HG02885 (cell line): ENCODE data around the gene ZFYVE19.

Experiments used
- ATAC-seq: cut with Tn5 transposase; IDR thresholded peaks from one replicate; pipeline ENCODE4 v1.9.1; 2021; ENCODE audit warnings: mild to moderate bottlenecking; ENCODE audit not compliant: unreplicated experiment, poor library complexity

Gene ZFYVE19

DNA sequence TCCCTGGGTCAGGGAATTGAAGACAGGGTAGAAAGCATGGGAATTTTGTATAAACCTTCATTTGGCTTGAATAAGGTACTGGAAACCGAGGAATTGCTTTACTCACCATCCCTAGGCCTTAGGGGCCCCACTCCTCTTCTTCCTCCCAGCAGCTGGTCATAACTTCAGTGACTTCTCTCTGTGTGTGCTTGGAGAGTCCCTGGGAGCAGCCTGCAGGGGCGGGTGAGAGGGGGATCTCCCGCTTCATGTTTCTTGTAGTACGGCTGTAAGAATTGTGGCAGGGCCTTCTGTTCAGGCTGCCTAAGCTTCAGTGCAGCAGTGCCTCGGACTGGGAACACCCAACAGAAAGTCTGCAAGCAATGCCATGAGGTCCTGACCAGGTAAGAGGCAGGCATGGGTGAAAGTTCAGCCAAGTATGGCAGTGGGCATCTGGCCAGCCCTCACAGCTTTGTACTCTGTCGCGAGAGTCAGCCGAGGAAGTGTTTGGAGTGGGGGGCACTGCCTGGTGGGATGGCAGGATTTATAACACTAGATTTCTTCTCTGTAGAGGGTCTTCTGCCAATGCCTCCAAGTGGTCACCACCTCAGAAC, 2.1 kb downstream of the ZFYVE19 start:
- no peak for ATAC-seq

DNA sequence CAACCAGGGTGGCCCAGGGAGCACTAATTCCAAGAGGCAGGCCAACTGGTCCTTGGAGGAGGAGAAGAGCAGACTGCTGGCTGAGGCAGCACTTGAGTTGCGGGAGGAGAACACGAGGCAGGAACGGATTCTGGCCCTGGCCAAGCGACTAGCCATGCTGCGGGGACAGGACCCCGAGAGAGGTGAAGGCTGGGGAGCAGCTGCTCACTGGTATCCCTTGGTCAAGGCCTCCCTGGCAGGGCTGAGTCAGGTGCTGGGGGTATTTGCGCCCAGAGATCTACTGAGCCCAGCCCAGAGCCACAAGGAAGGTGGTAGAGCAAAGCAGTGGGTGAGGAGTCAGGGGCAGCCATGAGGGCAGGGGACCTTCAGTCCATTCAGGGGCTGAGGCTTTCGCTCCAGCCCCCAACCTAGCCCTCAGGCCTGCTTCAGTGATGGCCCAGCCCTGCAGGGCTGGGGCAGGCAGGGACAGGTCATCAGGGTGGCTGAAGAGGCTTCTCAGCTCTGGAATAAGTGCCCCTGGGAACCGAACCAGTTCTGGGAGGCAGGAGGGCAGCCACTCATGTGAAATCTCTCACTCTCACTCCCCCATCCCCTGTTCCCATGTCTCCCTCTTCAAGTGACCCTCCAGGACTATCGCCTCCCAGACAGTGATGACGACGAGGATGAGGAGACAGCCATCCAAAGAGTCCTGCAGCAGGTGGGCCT, 6.0 kb downstream of the ZFYVE19 start:
- no peak for ATAC-seq

DNA sequence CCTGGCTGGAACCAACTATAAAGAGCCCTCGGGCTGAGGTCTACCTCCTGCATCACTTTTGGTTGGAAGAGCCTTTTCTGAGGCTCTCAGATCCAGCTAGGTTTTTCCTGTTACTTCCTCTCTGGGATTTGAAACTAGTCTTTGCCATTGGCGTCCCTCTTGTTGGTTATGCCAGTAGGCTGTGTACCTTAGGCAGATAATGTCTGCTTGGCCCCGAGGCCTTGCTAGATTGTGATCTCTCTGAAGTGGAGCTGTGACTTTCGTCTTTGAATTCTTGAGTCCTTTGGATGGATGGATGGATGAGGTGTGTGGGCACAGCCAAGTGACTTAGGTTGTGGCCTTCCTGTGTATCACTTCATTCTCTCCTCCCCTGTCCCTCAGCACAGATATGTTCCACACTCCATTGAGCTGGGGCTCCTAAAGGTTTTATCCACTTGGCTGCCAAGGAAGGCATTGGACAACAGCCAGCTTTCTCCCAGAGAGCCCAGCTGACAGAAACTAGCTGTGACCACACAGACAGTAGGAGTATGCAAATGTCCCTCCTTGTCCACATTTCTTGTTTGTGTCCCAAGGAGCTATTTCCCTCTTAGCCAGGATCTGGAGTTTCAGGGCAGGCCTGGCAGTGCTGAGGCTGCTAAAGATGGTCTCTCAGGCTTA, 8.3 kb downstream of the ZFYVE19 start:
- ATAC-seq: no peak

DNA sequence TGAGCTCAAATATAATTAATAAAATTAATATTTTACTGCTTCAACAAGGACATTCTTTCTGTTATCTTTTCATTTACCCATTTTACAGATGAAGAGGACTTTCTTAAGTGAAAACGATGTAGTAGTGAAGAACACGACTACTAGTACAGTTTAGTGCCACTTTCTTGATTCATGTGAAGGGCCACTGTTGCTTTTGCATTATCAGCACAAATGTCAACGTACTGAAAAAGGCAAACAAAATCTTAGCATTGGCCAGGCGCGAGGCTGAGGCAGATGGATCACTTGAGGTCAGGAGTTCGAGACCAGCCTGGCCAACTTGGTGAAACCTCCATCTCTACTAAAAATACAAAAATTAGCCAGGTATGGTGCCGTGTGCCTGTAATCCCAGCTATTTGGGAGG, 12.2 kb downstream of the ZFYVE19 start:
- no peak for ATAC-seq

DNA sequence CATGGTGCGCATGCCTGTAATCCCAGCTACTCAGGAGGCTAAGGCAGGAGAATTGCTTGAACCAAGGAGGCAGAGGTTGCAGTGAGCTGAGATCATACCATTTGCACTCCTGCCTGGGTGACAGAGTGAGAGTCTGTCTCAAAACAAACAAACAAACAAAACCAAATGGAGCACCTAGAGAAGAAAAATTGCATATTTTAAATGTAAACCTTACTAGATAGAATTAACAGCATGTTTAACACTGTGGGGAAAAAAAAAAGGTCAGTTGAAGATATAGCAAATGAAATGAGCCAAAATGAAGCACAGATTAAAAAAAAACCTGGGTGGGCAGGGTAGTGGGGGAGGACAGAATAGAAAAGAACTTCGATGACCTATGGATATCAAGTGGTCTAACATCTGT, 14.3 kb downstream of the ZFYVE19 start:
- ATAC-seq: no peak

DNA sequence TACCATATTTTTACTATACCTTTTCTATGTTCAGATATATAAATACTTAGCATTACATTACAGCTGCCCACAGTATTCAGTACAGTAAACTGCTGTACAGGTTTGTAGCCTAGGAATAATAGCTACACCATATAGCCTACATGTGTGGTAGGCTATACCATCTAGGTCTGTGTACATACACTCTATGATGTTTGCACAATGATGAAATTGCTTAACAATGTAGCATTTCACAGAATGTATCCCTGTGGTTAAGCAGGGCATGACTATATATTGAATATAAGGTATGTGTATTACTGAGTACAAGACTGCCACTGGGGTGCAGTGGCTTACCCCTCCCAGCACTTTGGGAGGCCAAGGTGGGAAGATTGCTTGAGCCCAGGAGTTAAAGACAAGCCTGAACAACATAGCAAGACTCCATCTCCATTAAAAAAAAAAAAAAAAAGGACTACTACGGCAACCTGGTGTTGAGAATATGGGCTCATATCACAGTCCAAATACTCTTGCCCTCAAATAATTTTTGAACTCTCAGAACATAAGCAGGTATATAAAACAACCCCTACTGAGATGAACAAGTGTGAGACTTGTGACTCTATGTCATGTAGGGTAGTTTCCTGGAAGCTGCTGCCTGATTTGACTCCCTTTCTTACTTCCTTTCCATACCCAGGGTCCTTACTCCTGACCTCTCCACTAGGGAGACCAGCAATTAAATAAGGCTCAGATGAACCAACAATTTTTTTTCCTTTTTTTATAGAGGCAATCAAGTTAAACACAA, 16.9 kb downstream of the ZFYVE19 start:
- no peak for ATAC-seq

DNA sequence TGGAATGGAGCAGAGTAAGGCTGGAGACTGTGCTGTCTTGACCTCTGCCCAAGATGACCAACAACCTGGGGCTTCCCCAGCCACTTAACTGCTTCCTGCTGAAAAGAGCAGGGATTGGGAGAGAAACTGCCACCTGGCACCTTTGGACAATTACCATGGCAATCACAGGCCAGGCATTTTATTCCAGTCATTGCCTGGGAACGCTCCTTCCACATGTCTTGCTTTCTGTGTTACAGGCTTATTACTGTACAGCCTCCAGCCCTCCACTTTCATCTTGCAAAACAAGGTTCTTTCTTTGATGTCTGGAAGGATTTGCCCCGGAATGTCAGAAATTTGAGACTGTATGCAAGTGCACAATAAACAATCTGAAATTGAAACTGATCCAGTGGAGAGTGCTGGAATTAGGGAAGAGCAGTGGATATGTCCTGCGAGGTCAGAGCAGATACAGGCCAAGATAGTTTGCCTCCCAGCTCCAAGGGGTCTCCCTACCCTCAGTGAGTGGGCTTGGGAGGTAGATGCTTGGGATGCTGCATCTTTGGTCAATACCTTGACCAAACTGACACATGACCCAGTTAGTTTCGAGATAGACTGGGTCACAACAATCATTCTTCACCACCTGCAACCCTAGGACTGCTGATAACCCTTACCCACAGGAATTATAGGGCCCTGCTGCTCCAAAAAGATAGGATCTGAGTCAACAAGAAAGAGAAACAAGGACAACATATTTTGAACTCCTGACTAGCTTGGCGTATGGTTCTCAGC, 19.0 kb downstream of the ZFYVE19 start:
- ATAC-seq: no peak

DNA sequence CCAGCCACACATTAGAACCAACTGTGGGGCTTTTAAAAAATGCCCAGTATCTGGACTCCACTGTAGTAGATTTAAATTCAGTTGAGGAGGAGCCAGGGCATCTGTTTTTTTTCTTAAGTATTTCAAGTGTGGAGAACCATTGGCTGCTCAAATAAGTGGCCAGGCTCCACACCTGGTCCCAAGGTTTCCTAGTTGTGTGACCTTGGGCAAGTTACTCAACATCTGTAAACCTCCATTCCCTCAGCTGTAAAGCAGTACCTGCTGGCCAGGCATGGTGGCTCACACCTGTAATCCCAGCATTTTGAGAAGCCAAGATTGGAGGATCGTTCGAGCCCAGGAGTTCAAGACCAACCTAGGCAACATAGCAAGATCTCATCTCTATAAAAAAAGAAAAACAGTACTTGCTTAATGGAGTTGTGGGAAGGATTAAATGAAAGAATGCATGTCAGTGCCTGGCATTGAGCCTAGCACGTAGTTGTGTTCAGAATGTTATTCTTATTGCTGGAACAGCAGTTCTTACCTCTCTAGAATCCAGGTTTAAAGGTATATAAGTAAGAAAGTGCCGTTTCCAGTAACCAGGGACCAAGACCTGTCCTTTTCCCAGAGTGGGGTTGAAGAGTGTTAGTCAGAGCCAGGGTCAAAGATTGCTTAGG, 19.7 kb downstream of the ZFYVE19 start:
- ATAC-seq: no peak

DNA sequence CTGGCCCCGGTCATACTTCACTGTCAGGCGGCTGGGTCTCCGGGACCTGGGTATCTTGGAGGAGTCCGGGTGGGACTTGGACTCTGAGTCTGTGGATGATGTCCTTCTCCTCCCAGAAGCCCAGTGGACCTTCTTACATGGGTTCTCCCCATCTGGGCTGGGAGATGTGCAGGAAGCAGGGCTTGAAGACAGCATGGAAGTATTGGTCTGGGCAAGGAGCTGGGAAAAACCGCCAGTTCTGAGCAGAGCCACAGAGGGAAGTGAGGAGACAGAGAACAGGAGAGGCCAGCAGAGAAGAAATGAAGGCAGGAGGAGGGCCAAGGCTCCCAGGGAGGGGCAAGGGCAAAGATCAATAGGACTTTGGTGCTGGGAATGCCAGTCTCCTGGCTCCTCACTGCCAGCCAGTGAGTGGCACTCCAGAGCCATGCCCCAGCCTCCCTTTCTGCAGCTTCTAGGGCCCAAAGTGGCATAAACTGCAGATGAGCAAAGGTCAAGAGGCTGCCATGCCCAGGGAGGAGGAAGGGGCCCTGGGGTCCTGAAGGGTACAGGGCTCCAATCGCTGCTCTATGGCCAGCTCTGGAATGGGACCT, 21.7 kb downstream of the ZFYVE19 start, which contains the start of gene PPP1R14D:
Gene PPP1R14D (minus strand): TSS at position 262 of the 590 bp plus-strand sequence. CDS start 67 bp downstream, at position 195.
- no peak for ATAC-seq

DNA sequence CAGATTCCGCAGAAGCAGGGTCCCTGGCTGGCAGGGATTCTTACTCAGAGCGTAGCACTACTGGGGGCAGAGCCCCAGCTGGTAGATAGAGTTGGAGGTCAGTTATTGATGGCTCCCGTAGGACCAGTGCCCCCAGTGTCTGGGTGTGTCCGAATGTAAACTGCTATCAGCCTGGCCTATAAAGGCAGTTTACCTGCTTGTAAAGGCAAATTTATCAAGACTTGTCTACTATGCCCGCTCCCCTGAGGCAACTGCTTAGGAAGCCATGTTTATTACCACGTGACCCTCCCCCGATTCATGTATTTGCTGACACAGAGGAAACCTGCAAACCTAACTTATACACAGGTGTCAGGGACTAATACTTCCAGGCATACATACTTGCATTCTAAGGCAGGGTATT, 22.2 kb downstream of the ZFYVE19 start:
- no peak for ATAC-seq

DNA sequence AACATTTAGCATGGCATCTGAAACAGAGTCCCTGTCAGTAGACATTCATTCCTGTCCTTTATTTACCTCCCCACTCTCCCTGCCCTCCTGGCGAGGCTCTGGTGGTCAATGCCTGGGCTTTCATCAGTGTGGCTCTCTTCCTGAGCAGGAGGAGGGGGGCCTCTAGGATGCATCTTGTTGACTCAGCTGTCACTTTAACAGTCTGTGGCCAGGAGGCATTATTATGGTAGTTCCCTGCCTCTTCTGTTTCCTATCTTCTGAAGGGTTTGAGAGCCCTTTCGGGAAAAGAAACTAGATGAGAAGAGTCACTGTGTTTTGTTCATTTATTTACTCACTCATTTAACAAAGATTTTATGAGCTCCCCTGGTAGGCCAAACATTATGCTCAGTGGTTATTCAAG, 24.0 kb downstream of the ZFYVE19 start:
- ATAC-seq: no peak

DNA sequence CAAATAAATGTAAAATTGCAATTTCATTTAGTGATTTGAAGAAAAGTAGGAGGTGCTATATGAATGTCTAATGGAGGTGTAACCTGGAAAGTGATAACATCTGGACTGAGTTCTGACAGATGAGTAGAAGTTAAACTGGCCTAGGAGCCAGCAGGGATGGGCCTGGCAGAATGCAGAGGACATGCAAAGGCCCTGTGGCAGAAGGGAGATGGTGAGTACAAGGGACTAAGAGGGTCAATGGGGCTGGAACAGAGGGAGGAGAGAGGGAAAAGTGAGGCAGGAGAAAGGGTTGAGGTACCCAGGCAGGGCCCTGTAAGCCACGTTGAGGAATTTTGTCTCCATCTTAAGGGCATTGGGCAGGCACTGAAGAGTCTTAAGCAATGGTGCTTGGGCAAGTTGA, 25.0 kb downstream of the ZFYVE19 start:
- no peak for ATAC-seq

DNA sequence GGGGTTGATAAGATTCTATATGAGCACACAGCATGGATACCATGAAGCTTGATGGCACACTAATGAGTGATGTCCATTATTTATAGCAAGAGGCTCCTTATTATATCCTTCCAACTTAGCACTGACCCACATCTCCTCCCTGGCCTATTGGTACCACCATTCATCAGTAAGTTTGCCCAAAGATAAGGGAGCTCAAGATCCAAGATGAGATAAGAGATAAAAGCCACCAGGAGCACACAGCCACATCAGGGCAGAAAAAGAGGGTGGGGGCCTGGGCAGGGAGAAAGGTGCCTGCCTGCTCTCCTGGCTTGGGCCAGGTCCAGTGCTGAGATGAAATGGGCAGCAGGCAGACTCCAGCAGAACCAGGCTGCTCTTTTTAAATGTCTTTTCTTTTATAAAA, 26.0 kb downstream of the ZFYVE19 start:
- ATAC-seq: no peak

DNA sequence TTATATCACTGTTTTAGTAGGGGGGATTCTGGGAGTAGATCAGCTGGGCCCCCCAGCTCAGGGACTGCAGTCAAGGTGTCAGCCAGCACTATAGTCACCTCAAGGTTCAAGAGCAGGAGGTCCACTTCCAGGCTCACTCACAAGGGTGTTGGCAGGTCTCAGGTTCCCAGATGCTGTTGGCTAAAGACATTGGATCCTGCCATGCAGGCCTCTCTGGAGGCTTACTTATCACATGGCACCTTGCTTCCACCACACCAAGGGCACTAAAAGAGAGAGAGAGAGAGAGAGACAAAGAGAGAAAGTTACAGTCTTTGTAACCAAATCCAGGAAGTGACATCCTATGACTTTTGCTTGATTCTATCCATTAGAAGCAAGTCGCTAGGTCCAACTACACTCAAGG, 29.1 kb downstream of the ZFYVE19 start:
- no peak for ATAC-seq

DNA sequence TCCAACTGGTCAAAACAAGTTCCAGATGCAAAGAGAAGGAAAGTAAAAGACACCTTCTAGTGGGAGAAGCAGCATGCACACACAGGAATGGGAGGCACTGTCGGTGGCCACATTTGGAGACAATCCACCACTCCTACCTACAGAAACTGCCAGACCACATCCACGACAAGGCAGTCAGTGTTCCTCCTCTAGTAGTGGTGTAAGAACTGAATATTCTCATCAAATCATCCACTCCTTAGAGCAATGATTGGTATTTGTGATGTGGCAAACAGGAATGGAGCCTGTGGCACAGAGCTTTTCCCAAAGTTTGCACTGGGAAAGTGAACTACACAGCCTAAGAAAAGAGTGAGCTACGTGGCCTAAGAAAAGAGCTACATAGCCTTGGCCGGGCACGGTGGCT, 31.9 kb downstream of the ZFYVE19 start:
- ATAC-seq: no peak

DNA sequence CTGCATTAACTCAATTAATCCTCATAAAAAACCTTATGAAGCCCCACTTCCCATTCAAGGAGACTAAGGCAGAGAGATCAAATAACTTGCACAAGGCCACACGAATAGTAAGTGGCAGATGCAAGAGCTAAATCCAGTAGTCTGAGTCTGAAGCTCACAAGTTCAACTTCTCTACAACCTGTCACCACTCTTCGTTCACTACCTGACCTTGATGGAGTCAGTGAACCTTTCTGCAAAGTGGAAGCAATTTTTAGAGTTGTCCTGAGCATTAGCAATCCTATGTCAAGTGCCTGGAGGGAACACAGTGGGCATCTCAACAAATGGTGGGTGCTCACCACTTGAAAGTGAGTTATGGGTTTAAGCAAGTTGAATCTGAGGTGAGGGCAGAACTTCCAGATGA, 34.9 kb downstream of the ZFYVE19 start:
- ATAC-seq: no peak

DNA sequence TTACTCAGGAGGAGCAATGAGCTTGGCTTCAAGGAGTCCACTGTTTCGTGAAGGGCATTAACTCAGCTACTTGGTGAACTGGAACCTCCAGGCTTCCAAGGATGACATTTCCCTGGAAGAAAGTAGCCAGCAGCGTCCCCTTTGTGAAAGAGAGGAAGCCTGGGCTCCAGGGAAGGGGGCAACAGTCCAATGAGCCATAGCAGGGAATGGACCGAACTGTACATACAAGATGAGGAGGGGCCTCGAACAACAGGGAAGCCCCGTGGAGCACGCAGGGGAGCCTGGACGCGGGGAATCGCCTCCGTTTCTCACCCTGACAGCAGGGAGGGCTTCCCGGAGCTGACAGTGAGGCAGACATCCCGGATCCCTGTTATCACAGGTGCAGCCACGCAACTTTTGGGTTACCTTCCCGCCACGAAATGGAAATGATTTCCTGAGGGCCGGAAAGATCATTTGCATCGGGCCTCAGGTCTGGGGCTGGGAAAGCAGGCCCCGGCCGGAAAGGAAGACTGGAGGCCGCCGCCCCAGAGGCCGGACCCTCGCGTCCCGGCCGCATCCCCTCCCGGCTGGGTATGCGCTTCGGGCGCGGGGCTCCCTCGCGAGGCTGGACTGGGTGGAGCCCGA, 36.5 kb downstream of the ZFYVE19 start:
- no peak for ATAC-seq

DNA sequence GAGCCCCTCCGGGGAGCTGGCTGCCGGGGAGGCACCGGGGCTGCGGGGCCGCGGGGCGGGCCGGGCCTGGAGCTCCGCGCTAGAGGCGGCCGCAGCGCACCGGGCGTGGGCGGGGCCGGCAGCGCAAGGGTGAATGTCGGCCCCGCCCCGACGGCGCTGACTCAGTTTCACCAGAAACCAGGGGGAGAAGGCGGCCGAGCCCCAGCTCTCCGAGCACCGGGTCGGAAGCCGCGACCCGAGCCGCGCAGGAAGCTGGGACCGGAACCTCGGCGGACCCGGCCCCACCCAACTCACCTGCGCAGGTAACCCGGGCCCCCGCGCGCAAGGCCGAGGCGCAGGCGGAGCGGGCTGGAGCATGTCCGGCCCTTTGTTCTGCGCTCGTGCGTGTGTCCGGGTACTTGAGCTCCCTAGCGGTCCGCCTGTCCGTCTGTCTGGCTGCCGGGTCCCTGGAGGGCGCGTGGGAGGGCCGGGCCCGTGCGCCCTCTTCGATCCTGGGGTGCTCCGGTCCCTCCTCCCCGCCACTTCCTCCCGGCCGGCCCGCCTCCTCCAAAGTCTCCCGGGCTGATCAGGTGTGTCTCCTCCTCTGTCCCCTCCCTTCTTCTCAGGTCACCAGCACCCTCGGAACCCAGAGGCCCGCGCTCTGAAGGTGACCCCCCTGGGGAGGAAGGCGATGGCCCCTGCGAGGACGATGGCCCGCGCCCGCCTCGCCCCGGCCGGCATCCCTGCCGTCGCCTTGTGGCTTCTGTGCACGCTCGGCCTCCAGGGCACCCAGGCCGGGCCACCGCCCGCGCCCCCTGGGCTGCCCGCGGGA, 37.2 kb downstream of the ZFYVE19 start, which contains the start of gene SPINT1:
Gene SPINT1 (plus strand): TSS at position 164 of the 811 bp plus-strand sequence. CDS start 507 bp downstream, at position 671.
- ATAC-seq: no peak
